Kidney tubule cell (primary cell): ENCODE measurements around the gene SENP8.
"Not testable (repeated sequence)": the region's sequence is repeated elsewhere in the genome, so short reads cannot be mapped to it uniquely, and the experiment has no call there.

Experiments
- DNase-seq: peaks from one replicate; pipeline ENCODE4 v3.0.0-alpha.2; 2018; ENCODE audit warnings: low spot score

SENP8 gene

GRCh38 chr15:72155635-72156616 lies 37.7 kb downstream of the SENP8 start:
- peak; percentile 84 for DNase-seq

- DNase-seq = no peak
Observed at GRCh38 chr15:72156928-72157327, 38.7 kb downstream of the SENP8 start.

DNA sequence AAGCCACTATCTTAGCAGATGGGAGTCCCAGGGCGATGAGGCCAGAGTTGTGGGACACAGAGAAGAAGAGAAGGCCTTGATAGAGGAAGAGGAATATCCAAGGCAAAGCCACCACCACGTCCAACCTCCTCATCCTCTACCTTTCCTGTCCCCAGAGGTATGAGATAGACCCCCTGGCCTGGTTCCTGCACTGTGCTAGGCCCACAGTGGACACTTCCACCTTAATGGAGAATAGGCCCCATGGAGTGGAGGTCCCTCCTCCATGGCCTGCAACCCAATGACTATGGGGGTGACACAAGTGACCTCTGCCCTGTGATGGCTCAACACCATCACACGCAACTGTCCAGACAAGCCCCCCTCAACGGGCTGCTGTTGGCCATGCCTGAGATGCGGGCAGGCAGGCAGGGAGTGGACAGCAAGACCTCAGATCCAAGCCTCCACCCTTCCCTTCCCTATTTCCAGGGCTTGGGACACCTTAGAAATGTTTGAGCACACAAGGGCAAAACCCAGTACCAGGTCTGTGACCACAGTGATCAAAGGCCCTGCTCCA lies 42.6 kb downstream of the SENP8 start:
- no peak for DNase-seq

- DNase-seq = no peak
Observed at GRCh38 chr15:72161361-72162132, 43.3 kb downstream of the SENP8 start.

GRCh38 chr15:72162569-72162968 lies 44.4 kb downstream of the SENP8 start:
- no peak for DNase-seq

GRCh38 chr15:72163719-72164118 lies 45.5 kb downstream of the SENP8 start:
- DNase-seq = no peak

GRCh38 chr15:72166716-72167417 lies 48.7 kb downstream of the SENP8 start:
- DNase-seq = no peak

- DNase-seq = no peak
Observed at GRCh38 chr15:72167445-72167844, 49.2 kb downstream of the SENP8 start.

DNA sequence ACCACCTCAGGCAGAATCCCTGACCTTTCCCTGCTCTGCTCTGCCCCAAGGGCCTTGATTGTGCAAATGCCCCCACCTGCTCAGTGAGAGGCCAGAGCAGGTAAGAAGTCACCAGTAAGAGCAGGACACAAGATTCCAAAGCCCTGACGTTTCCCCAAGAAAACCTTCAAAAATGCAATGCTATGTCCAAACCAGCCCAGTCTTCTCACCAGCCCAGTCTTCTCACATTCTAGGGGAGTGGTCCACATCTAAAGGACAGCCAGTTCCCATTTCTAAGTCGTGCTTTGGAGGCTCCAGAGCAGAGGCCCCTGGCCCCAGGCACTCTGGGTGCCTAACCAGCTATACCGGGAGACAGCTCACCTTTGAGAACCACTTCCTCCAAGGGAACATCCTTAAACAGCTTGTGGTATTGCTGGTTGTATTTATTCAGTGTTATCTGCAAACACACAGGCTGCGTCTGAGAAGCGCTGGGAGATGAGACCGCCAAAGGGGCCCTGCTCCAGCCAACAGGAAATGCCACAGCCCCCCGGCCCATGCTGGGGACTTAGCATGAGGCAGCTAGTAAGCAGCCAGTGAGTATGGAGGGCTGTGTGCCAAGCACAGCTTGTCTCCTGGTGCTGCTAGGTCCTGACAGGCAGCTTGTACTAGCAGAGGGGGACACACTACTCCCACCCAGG lies 50.1 kb downstream of the SENP8 start:
- DNase-seq = peak; percentile 47

DNA sequence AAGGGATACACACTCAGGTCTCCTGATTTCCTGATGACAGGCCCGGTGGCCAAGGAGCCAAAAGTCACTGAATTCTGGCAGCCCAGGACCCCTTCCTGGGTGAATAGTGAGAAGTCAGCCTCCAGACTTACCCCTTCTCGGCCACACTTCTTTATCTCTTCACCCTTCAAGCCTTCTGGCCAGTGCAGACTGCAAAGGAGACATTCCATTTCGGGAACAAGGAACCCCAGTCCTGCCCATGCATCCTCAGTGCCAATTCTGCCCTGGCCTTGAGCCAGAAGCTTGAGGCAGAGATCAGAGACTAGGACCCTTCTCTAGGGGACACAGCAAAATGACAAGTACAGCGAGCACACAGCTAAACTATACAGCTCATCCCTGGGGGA lies 50.6 kb downstream of the SENP8 start:
- DNase-seq = no peak

DNA sequence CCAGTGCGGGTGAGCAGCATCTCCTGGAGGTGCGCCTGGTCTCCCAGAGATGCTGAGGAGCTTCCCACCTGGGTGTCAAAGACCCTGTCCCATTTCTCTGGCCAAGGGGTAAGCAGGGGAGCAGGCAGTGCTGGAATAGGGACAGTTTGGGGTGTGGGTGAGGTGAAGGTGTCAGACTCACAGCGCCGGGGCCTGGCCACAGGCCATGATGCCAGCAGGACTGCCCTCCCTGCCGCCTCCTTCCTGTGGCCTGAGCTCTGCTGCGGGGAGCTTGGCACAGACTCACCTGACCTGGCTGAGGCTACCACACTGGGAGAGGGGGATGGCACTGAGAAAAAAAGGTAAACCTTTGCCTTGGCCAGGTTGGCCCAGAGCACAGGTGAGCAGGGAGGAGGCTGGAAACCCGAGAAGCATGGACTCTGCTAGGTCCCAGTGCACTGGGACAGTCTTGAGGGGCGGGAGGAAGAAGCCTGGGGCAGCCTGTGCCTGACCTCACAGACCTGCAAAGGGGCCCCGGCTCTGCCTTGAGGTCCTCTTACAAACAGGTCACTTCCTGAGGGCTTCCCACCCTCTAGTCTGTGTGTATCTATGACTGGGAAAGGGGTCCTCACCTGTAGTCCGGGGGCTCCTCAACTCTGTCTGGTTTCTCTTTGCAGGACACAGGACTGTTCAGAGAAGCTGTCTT lies 51.2 kb downstream of the SENP8 start:
- DNase-seq = no peak

GRCh38 chr15:72169921-72170611 lies 51.9 kb downstream of the SENP8 start:
- DNase-seq = no peak

DNA sequence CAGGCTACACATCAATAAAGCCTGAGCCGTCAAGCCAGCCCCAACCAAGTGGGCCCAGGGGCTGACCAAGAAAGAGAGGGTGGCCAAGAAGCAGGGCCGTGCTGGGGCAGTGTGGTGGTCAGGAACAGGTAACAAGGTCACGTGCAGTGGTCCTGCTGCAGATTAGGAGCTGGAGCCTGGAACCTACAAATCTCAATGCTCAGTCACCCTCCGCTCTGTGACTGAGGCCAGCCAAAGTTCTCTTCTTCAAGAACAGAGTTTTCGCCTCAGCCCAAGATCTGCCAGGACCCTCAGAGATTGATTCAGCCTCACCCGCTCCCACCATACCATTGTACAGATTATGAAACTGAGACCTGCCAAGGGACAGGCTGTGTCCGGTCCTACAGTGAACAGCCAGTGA lies 52.5 kb downstream of the SENP8 start:
- no peak for DNase-seq

- not testable (repeated sequence) for DNase-seq
Observed at GRCh38 chr15:72171978-72172377, 53.8 kb downstream of the SENP8 start.

GRCh38 chr15:72172796-72173195 lies 54.6 kb downstream of the SENP8 start:
- no peak for DNase-seq

GRCh38 chr15:72173401-72173800 lies 55.2 kb downstream of the SENP8 start:
- DNase-seq = no peak

- no peak for DNase-seq
Observed at GRCh38 chr15:72173864-72174550, 55.8 kb downstream of the SENP8 start.

- DNase-seq = no peak
Observed at GRCh38 chr15:72174551-72175165, 56.5 kb downstream of the SENP8 start.
